Liver (tissue), 9 donors: ENCODE data around the gene GALE. TPM values are rescaled to one million over a fixed set of nuclear protein-coding genes. Genes with fewer than 3 reads are reported as not detected.

Source experiments
- DNase-seq: peaks from one replicate; pipeline ENCODE4 v3.0.0-alpha.2; 2017; ENCODE audit warnings: low spot score
- H3K27ac ChIP-seq, 2 donors: one replicate each; pipeline ENCODE4 v1.7.0; 2013; ENCODE audit warnings: inconsistent platforms in 2 of 2, low read length in 2 of 2, control low read depth in 1 of 2, low read depth in 1 of 2, mild to moderate bottlenecking in 1 of 2
- H3K27me3 ChIP-seq, 4 donors: one replicate each; pipeline versions ENCODE4 v1.6.1 to v1.7.0; 2013; ENCODE audit warnings: low read length in 3 of 4, inconsistent platforms in 1 of 4, mild to moderate bottlenecking in 1 of 4, moderate library complexity in 1 of 4; ENCODE audit not compliant: control insufficient read depth in 4 of 4, insufficient read depth in 4 of 4
- H3K36me3 ChIP-seq, 4 donors: one replicate each; pipeline versions ENCODE4 v1.6.1 to v1.7.0; 2013; ENCODE audit warnings: low read length in 3 of 4, mild to moderate bottlenecking in 3 of 4, low read depth in 1 of 4, moderate library complexity in 1 of 4; ENCODE audit not compliant: control insufficient read depth in 4 of 4, insufficient read depth in 3 of 4
- H3K4me1 ChIP-seq, 4 donors: one replicate each; pipeline versions ENCODE4 v1.6.1 to v1.7.0; 2013; ENCODE audit warnings: low read length in 3 of 4, mild to moderate bottlenecking in 3 of 4, moderate library complexity in 1 of 4; ENCODE audit not compliant: control insufficient read depth in 4 of 4, insufficient read depth in 4 of 4
- H3K4me3 ChIP-seq, 3 donors: one replicate each; pipeline versions ENCODE4 v1.6.1 to v1.7.0; 2013; ENCODE audit warnings: low read length in 3 of 3, control low read depth in 1 of 3, low read depth in 1 of 3, mild to moderate bottlenecking in 1 of 3
- H3K9ac ChIP-seq, 2 donors: one replicate each; pipeline ENCODE4 v1.7.0; 2013; ENCODE audit warnings: low read length in 2 of 2, mild to moderate bottlenecking in 2 of 2, moderate library complexity in 2 of 2, control low read depth in 1 of 2, low read depth in 1 of 2
- H3K9me3 ChIP-seq, 4 donors: one replicate each; pipeline versions ENCODE4 v1.6.1 to v1.7.0; 2013; ENCODE audit warnings: low read length in 3 of 4; ENCODE audit not compliant: control insufficient read depth in 4 of 4
- EGR1 ChIP-seq, 2 donors: IDR thresholded peaks; 2 replicates each; pipeline ENCODE4 v1.6.1; 2016 to 2018; ENCODE audit warnings: antibody characterized with exemption in 2 of 2, low read depth in 2 of 2
- FOXA2 ChIP-seq: IDR thresholded peaks from 2 replicates; pipeline ENCODE4 v1.6.1; 2016; ENCODE audit warnings: antibody characterized with exemption
- GABPA ChIP-seq, 2 donors: IDR thresholded peaks in 1 of 2; conservative IDR thresholded peaks in 1 of 2; 2 replicates each; pipeline ENCODE4 v1.6.1; 2016; ENCODE audit warnings: antibody characterized with exemption in 2 of 2, mild to moderate bottlenecking in 1 of 2, moderate library complexity in 1 of 2
- HNF4A ChIP-seq, 2 donors: conservative IDR thresholded peaks; 2 replicates each; pipeline ENCODE4 v1.6.1; 2016; ENCODE audit warnings: antibody characterized with exemption in 2 of 2, mild to moderate bottlenecking in 2 of 2
- HNF4G ChIP-seq: IDR thresholded peaks from 2 replicates; pipeline ENCODE4 v1.6.1; 2016; ENCODE audit warnings: antibody characterized with exemption
- JUND ChIP-seq, 2 donors: IDR thresholded peaks; 2 replicates each; pipeline ENCODE4 v1.6.1; 2016; ENCODE audit warnings: antibody characterized with exemption in 2 of 2
- MAX ChIP-seq: IDR thresholded peaks from 2 replicates; pipeline ENCODE4 v1.6.1; 2016; ENCODE audit warnings: antibody characterized with exemption
- NR2F2 ChIP-seq: IDR thresholded peaks from 2 replicates; pipeline ENCODE4 v1.6.1; 2016; ENCODE audit warnings: antibody characterized with exemption
- RAD21 ChIP-seq, 2 donors: IDR thresholded peaks; 2 replicates each; pipeline ENCODE4 v1.6.1; 2016; ENCODE audit warnings: antibody characterized with exemption in 2 of 2, mild to moderate bottlenecking in 2 of 2
- REST ChIP-seq: IDR thresholded peaks from 2 replicates; pipeline ENCODE4 v1.6.1; 2016; ENCODE audit warnings: antibody characterized with exemption, mild to moderate bottlenecking
- RXRA ChIP-seq, 2 donors: IDR thresholded peaks; 2 replicates each; pipeline ENCODE4 v1.6.1; 2017 to 2018; ENCODE audit warnings: antibody characterized with exemption in 2 of 2, mild to moderate bottlenecking in 1 of 2
- SP1 ChIP-seq: IDR thresholded peaks from 2 replicates; pipeline ENCODE4 v1.6.1; 2018; ENCODE audit warnings: antibody characterized with exemption, mild to moderate bottlenecking
- TAF1 ChIP-seq: conservative IDR thresholded peaks from 2 replicates; pipeline ENCODE4 v1.6.1; 2016; ENCODE audit warnings: antibody characterized with exemption, mild to moderate bottlenecking
- ZBTB33 ChIP-seq: IDR thresholded peaks from 2 replicates; pipeline ENCODE4 v1.6.1; 2016; ENCODE audit warnings: antibody characterized with exemption
- WGBS: extraction: QIAGEN DNeasy Blood & Tissue Kit; methylation state at CpG from one replicate; pipeline ENCODE4 v1.1.7; 2013; 5-methylcytosine and 5-hydroxymethylcytosine counted together
- polyA plus RNA-seq, 2 donors: library from polyadenylated mRNA; stranded (reverse) in 1 of 2; unstranded in 1 of 2; fragments of 200-250 nt in 1 of 2; fragments of >200 nt in 1 of 2; fragmentation: Nextera tagmentation in 1 of 2; extraction: Ambion mirVana in 1 of 2; gene quantifications; one replicate each; pipeline versions ENCODE4 v1.2.1 to v1.2.3, GENCODE V29; 2013 to 2015
- total RNA-seq, 2 donors: library from RNA; depleted of rRNA; stranded (reverse); fragments of >200 nt; gene quantifications; one replicate each; pipeline ENCODE4 v1.2.3, GENCODE V29; 2014
- donor health status: healthy.
- donor health status: healthy.
- donor health status: healthy.
- donor health status: healthy.
- donor health status: healthy.

GALE gene
- total and polyA plus RNA-seq, 4 donors, result 22.9 to 43.4 (median 38.7) TPM

DNA sequence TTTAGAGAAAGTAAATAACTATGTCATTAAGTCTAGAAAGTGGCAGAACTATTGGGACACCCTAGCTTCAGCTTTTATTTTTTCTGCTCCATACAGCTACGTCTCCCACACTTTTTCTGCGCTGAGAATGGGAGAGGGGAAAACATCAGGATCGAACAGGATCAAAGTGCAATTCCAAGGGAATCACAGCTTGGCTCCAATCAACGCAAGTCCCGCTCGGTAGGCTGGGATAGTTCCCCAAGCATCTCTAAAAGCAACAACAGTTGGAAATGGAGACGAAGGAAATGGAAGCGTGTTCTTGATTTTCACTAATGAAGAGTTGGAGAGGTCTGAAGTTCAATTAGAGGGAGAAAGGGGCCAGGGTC, 24.1 kb upstream of the GALE start:
- Histone ChIP-seq H3K4me1 (peaks cover 7 to 18% (median 14%) of the 10 kb centered on the region in 4 donors), H3K36me3 (peaks cover 0 to 7% (median 1%) of the 10 kb centered on the region in 4 donors), H3K4me3 (peak overlapping the region; percentile 90 to 99 (median 98)), H3K27me3 (no peaks in the 10 kb centered on the region), H3K9me3 (no peaks in the 10 kb centered on the region), H3K27ac (peak overlapping the region; percentile 99 to 100), H3K9ac (peak overlapping the region; percentile 98 to 99)
- WGBS, result 3% methylated on average over 8 of the region's 8 CpGs
- TF ChIP-seq TAF1 (peak; percentile 54), RXRA (IDR thresholded peaks at IDR 0.05) (peak; percentile 7 to 49), HNF4G (peak; percentile 75), HNF4A (conservative IDR thresholded peaks at IDR 0.05) (peak; percentile 82 to 92), EGR1 (IDR thresholded peaks at IDR 0.05; ENCODE audit: low read depth in 2 of 2) (no peak), MAX (peak; percentile 20), SP1 (peak; percentile 68), RAD21 (IDR thresholded peaks at IDR 0.05) (peak in 1 of 2 donors; percentile 48), GABPA (IDR thresholded peaks at IDR 0.05 in 1 of 2, conservative IDR thresholded peaks at IDR 0.05 in 1 of 2) (no peak)
- DNase-seq, result no peak

DNA sequence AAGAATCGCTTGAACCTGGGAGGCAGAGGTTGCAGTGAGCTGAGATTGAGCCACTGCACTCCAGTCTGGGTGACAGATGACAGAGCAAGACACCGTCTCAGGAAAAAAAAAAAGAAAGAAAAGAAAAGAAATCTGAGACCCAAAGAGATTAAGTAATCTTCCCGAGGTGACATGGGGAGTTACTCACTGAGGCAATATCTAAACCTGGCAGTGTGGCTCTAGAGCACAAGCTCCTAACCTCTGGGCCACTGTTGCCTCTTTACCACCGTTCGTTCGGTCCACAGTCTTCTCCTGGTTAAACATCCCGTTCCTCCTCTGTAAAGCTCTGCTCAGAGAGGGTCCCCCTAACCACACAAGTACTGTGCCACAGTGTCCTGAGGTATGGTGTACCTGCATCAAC, 23.2 kb upstream of the GALE start:
- H3K27me3 ChIP-seq, result no peaks in the 10 kb centered on the region
- peak overlapping the region; percentile 99 to 100 for H3K27ac ChIP-seq
- H3K4me3 ChIP-seq, result peak overlapping the region; percentile 90 to 99 (median 98)
- peak overlapping the region; percentile 98 to 99 for H3K9ac ChIP-seq
- H3K9me3 ChIP-seq, result no peaks in the 10 kb centered on the region
- DNase-seq, result no peak
- TF ChIP-seq GABPA (IDR thresholded peaks at IDR 0.05 in 1 of 2, conservative IDR thresholded peaks at IDR 0.05 in 1 of 2) (no peak), NR2F2 (no peak), MAX (no peak), FOXA2 (no peak), HNF4A (conservative IDR thresholded peaks at IDR 0.05) (no peak), HNF4G (no peak), REST (no peak), ZBTB33 (no peak), JUND (IDR thresholded peaks at IDR 0.05) (no peak)
- H3K36me3 ChIP-seq, result peaks cover 0 to 12% (median 1%) of the 10 kb centered on the region in 4 donors
- 43% methylated on average over 7 of the region's 7 CpGs for WGBS
- H3K4me1 ChIP-seq, result peaks cover 4 to 18% (median 14%) of the 10 kb centered on the region in 4 donors
